ENCODE measurements around the gene TFEB. TPM values are rescaled to one million over a fixed set of nuclear protein-coding genes. Genes with fewer than 3 reads are reported as not detected.

The TFEB gene
- total RNA-seq, 4 donors from 2014 or later: 24.2 to 46.7 (median 33.1) TPM

DNA sequence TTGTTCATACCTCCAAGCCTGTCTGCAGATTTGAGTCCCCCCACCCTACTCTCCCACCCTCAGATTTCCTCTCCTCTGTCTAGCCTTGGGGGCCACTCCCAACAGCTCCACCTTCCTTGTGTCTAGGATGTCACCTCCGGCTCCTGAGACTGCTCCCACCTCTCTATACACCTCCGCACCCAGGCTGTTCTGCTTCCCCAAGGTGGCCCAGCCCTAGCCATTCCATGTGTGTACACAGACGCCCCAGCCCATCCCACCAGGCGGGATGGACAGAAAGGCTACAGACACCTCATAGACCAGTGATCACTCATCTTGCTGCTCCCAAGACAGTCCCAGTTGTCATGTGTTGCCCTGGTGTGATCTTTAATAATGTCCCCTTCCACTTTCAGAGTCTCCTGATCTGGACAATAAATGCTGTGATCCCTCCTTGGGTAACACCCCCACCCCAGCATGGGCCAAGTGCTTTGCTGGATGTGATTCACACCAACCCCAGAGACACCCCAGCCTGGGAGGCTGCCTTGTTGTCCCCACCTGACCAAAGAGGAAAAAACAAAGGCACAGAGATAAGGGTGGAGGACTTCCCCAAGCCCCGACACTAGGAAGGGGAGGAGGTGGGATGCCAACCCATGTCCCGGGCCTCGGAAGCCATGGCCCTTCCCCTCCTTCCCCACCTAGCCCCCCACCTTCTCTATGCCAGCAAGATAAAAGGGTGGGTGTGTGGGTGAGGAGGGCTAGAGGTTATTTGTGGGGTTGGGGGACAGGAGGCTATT, 61.0 kb downstream of the TFEB start:
- 87% methylated on average over 7 of the region's 7 CpGs for WGBS
- DNase-seq (ENCODE audit: extremely low spot score): no peak
- intact Hi-C loops (cut with DNase I): no loop called here

DNA sequence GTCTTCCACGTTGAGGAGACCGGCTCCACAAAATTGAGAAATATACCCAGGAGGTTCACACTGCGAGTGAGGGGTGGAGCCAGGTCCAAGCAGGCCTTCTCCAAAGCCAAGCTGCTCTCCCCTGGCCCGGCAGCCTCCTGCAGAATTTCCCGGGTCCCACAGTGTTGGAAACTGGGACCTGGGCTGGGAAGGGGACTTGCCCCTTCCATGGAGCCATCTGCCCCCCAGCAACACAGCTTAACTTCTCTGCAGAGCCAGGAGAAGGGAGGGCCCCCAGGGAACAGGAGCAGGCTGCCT, 61.8 kb downstream of the TFEB start:
- Histone ChIP-seq H3K9me3 (peaks cover 0 to 6% (median 0%) of the 10 kb centered on the region in 4 donors), H3K4me3 (no peak overlapping the region), H3K27me3 (peaks cover 0 to 46% (median 0%) of the 10 kb centered on the region in 4 donors), H3K36me3 (no peaks in the 10 kb centered on the region), H3K27ac (replicated peaks in 1 of 4) (no peak overlapping the region), H3K4me1 (no peaks in the 10 kb centered on the region)
- intact Hi-C loops (cut with DNase I): no loop called here
- TF ChIP-seq POLR2A (IDR thresholded peaks at IDR 0.05; ENCODE audit: low read depth) (no peak), POLR2AphosphoS5 (IDR thresholded peaks at IDR 0.05) (no peak), EP300 (IDR thresholded peaks at IDR 0.05) (no peak)
- TF ChIP-seq, protein P1, sequence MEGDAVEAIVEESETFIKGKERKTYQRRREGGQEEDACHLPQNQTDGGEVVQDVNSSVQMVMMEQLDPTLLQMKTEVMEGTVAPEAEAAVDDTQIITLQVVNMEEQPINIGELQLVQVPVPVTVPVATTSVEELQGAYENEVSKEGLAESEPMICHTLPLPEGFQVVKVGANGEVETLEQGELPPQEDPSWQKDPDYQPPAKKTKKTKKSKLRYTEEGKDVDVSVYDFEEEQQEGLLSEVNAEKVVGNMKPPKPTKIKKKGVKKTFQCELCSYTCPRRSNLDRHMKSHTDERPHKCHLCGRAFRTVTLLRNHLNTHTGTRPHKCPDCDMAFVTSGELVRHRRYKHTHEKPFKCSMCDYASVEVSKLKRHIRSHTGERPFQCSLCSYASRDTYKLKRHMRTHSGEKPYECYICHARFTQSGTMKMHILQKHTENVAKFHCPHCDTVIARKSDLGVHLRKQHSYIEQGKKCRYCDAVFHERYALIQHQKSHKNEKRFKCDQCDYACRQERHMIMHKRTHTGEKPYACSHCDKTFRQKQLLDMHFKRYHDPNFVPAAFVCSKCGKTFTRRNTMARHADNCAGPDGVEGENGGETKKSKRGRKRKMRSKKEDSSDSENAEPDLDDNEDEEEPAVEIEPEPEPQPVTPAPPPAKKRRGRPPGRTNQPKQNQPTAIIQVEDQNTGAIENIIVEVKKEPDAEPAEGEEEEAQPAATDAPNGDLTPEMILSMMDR (IDR thresholded peaks at IDR 0.05): no peak
- 69% methylated on average over 5 of the region's 5 CpGs for WGBS
- no peak for DNase-seq (ENCODE audit: extremely low spot score)

More for the DNA sequence above, 61.0 kb downstream of the TFEB start:
- Histone ChIP-seq H3K4me1 (no peaks in the 10 kb centered on the region), H3K27ac (replicated peaks in 1 of 4) (no peak overlapping the region), H3K4me3 (no peak overlapping the region), H3K36me3 (no peaks in the 10 kb centered on the region), H3K27me3 (peaks cover 0 to 47% (median 0%) of the 10 kb centered on the region in 4 donors), H3K9me3 (peaks cover 0 to 2% (median 0%) of the 10 kb centered on the region in 4 donors)
- no peak for TF ChIP-seq EP300 (IDR thresholded peaks at IDR 0.05)
- TF ChIP-seq, protein P1 (IDR thresholded peaks at IDR 0.05): no peak
- no peak for TF ChIP-seq POLR2AphosphoS5 (IDR thresholded peaks at IDR 0.05)
- TF ChIP-seq POLR2A (IDR thresholded peaks at IDR 0.05; ENCODE audit: low read depth): no peak

DNA sequence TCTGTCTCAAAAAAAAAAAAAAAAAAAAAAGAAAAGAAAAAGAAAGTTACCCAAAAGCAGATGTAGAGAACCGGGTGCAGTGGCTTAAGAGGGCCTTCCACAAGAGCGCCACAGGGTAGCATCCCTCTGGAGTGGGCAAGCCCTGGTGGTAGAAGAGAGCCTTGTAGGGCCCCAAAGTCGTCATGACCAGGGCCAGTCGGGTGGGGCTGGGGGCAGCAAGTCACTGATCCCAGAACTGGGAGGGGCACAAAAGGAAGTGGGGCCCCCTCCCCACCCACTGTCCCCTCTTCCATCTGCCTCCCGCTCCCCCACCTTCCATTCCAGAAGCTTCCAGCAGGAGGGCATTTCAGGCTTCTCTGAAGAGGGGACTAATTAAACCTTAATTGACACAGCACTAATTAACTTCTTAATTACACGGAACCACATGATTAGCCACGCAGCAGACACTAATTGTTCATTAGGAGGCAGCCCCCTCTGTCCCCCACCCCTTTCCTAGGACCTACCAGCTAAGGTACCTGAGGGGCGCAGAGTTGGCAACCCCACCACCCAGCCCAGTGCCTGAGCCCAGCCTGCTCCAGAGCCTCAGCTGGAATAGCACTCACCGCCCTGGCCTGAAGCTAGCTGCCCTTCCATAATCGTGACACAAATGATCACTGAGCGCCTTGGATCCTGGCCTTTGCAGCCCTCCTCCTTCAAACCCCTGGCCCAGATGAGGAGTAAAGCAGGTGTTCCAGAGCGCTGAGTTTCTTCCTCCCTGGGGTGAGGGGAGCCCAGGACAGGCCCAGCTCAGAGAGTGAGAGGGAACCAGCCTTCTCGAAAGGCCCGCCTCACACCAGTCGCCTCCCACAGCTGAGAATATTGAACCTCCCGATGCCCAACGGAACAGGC, 62.3 kb downstream of the TFEB start:
- TF ChIP-seq, protein P1 (IDR thresholded peaks at IDR 0.05): no peak
- TF ChIP-seq EP300 (IDR thresholded peaks at IDR 0.05) (no peak), POLR2AphosphoS5 (IDR thresholded peaks at IDR 0.05) (no peak), POLR2A (IDR thresholded peaks at IDR 0.05; ENCODE audit: low read depth) (no peak)
- Histone ChIP-seq H3K4me1 (no peaks in the 10 kb centered on the region), H3K36me3 (no peaks in the 10 kb centered on the region), H3K27me3 (peaks cover 0 to 41% (median 0%) of the 10 kb centered on the region in 4 donors), H3K4me3 (no peak overlapping the region), H3K9me3 (peaks cover 0 to 6% (median 0%) of the 10 kb centered on the region in 4 donors), H3K27ac (replicated peaks in 1 of 4) (no peak overlapping the region)
- no peak for DNase-seq (ENCODE audit: extremely low spot score)
- WGBS: 88% methylated on average over 16 of the region's 17 CpGs
- intact Hi-C loops (cut with DNase I): no loop called here

DNA sequence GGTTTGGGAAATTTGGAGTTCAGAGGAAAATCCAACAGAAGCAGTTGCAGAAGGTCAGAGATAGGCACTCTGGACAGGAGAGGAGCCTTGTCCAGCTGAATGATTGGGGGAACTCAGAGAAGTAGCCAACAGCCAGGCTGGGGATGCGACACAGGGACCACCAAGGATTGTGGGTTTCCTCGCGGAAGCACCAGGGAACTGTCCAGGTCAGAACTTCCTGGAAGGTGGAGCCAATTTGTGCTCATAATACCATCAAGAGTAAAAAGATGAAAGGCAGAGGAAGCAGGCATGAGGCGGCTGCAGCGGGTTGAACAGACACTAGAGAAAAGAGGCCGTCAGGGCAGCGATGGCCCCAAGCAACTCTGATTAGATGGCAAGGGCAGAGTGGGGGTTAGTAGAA, 63.4 kb downstream of the TFEB start:
- intact Hi-C loops (cut with DNase I): no loop called here
- no peak for DNase-seq (ENCODE audit: extremely low spot score)
- WGBS: 87% methylated on average over 7 of the region's 7 CpGs

More for the DNA sequence above, 63.4 kb downstream of the TFEB start:
- TF ChIP-seq EP300 (IDR thresholded peaks at IDR 0.05): no peak
- no peak for TF ChIP-seq POLR2AphosphoS5 (IDR thresholded peaks at IDR 0.05)
- TF ChIP-seq, protein P1 (IDR thresholded peaks at IDR 0.05): no peak
- TF ChIP-seq POLR2A (IDR thresholded peaks at IDR 0.05; ENCODE audit: low read depth): no peak
- H3K27ac ChIP-seq (replicated peaks in 1 of 4): no peak overlapping the region
- peaks cover 0 to 6% (median 0%) of the 10 kb centered on the region in 4 donors for H3K9me3 ChIP-seq
- H3K4me1 ChIP-seq: no peaks in the 10 kb centered on the region
- no peaks in the 10 kb centered on the region for H3K36me3 ChIP-seq
- no peak overlapping the region for H3K4me3 ChIP-seq
- peaks cover 0 to 30% (median 0%) of the 10 kb centered on the region in 4 donors for H3K27me3 ChIP-seq

Measured in esophagus muscularis mucosa (tissue), 4 donors.